ENCODE results near the gene NEGR1. TPM values are rescaled to one million over a fixed set of nuclear protein-coding genes. Genes with fewer than 3 reads are reported as not detected.

Gene NEGR1
- total and polyA plus RNA-seq, 2 experiments from 2014 or later, result 1.0 to 2.8 TPM

DNA sequence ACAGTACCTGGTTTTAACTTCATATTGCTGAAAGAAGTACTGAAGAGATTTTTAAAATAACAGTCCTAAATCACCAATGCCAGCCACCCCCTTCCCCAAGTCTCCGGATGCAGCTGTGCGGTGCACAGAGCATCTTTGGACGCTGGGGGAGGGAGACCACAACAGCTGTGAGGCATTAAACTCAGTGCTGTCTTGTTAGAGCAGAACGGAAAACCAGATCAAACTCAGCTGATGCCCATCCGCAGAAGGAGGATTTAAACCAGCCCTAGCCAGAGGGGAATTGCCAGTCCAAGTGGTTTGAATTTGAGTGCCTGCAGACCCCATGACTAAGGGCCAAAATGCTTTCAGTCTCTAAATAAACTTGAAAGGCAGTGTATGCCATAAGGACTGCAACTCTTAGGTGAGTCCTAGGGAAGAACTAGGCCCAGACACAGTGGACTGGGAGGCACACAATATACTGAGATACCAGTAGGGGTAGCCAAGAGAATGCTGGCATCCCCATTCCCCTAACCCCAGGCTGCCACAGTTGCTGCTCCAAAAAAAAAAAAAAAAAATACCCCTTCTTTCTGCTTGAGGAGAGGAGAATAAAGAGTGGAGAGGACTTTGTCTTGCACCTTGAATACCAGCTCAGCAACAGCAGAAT is 576.2 kb downstream of the NEGR1 start:
- Histone ChIP-seq H3K36me3 (replicated peaks; ENCODE audit: insufficient read depth, low read depth) (no peaks in the 10 kb centered on the region), H3K27me3 (no peaks in the 10 kb centered on the region), H3K9me2 (replicated peaks; ENCODE audit: insufficient read depth) (no peaks in the 10 kb centered on the region), H3K27ac (no peak overlapping the region), H4K20me1 (ENCODE audit: insufficient read depth, poor library complexity, severe bottlenecking) (no peaks in the 10 kb centered on the region), H3K4me2 (no peak overlapping the region), H3K9me3 (ENCODE audit: low read depth) (peaks cover 7% of the 10 kb centered on the region), H3K79me2 (no peaks in the 10 kb centered on the region), H3K4me1 (ENCODE audit: insufficient read depth) (no peaks in the 10 kb centered on the region), H2AFZ (no peak overlapping the region), H3K4me3 (no peak overlapping the region)
- TF ChIP-seq, protein P1, sequence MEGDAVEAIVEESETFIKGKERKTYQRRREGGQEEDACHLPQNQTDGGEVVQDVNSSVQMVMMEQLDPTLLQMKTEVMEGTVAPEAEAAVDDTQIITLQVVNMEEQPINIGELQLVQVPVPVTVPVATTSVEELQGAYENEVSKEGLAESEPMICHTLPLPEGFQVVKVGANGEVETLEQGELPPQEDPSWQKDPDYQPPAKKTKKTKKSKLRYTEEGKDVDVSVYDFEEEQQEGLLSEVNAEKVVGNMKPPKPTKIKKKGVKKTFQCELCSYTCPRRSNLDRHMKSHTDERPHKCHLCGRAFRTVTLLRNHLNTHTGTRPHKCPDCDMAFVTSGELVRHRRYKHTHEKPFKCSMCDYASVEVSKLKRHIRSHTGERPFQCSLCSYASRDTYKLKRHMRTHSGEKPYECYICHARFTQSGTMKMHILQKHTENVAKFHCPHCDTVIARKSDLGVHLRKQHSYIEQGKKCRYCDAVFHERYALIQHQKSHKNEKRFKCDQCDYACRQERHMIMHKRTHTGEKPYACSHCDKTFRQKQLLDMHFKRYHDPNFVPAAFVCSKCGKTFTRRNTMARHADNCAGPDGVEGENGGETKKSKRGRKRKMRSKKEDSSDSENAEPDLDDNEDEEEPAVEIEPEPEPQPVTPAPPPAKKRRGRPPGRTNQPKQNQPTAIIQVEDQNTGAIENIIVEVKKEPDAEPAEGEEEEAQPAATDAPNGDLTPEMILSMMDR (IDR thresholded peaks at IDR 0.05; ENCODE audit: poor library complexity), result no peak
- TF ChIP-seq EZH2phosphoT487 (IDR thresholded peaks at IDR 0.05; ENCODE audit: low read depth, severe bottlenecking, unreplicated experiment) (no peak), EZH2 (IDR thresholded peaks at IDR 0.05; ENCODE audit: borderline replicate concordance) (no peak)
- peak; percentile 4 for DNase-seq (ENCODE audit: low spot score)
- 68% methylated on average over 5 of the region's 5 CpGs for WGBS (ENCODE audit: low lambda C conversion rate, missing lambda C conversion rate)

DNA sequence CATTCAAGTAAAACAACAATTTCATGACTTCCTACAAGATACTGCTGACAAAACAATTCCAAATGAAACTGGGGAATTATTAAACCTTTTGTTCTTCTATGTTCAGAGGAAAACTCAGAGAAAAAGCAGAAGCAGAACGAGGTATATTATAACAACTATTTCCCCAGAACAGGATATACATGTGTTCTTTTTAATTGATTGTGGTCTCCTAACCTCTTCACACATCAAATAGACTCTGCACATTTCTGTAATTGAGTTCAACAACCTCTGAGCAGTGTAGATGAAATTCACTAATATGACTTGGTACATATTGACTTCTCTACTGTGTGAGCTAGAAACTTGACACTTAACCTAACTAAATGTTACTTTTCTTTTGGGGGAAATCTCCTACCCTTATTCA is 584.2 kb downstream of the NEGR1 start:
- H3K27me3 ChIP-seq, result no peaks in the 10 kb centered on the region
- WGBS (ENCODE audit: low lambda C conversion rate, missing lambda C conversion rate), result 90% methylated on average over 1 of the region's 1 CpG
- H3K9me2 ChIP-seq (replicated peaks; ENCODE audit: insufficient read depth), result no peaks in the 10 kb centered on the region
- no peaks in the 10 kb centered on the region for H3K79me2 ChIP-seq
- no peak for DNase-seq (ENCODE audit: low spot score)
- H4K20me1 ChIP-seq (ENCODE audit: insufficient read depth, poor library complexity, severe bottlenecking), result no peaks in the 10 kb centered on the region
- H3K4me3 ChIP-seq, result no peak overlapping the region
- H3K27ac ChIP-seq, result no peak overlapping the region
- peaks cover under 1% of the 10 kb centered on the region for H3K9me3 ChIP-seq (ENCODE audit: low read depth)
- TF ChIP-seq EZH2 (IDR thresholded peaks at IDR 0.05; ENCODE audit: borderline replicate concordance), result no peak
- no peak for TF ChIP-seq EZH2phosphoT487 (IDR thresholded peaks at IDR 0.05; ENCODE audit: low read depth, severe bottlenecking, unreplicated experiment)
- TF ChIP-seq, protein P1 (IDR thresholded peaks at IDR 0.05; ENCODE audit: poor library complexity), result no peak
- no peaks in the 10 kb centered on the region for H3K36me3 ChIP-seq (replicated peaks; ENCODE audit: insufficient read depth, low read depth)
- H2AFZ ChIP-seq, result no peak overlapping the region
- no peaks in the 10 kb centered on the region for H3K4me1 ChIP-seq (ENCODE audit: insufficient read depth)
- no peak overlapping the region for H3K4me2 ChIP-seq

DNA sequence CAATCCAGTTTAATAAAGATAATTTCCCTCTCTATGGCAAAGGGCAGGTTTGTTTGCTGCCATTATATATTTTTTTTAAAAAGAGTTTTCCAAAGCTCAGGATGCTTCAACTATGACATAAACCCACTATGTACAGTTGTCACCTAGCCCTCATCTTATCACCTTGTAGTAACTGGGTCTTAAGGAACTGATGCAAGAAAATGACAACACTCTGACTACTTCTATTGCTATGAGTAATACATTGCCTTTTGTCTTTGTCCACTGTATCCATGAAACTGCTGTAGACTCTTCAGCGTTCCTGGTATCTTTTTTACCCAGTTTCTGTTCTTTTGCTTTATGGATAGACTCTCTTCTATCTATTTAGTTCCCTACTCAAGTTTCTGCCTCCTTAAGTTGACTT is 586.5 kb downstream of the NEGR1 start:
- Histone ChIP-seq H3K4me1 (ENCODE audit: insufficient read depth) (no peaks in the 10 kb centered on the region), H3K4me2 (no peak overlapping the region), H3K27ac (no peak overlapping the region), H3K9me2 (replicated peaks; ENCODE audit: insufficient read depth) (no peaks in the 10 kb centered on the region), H3K79me2 (no peaks in the 10 kb centered on the region), H3K9me3 (ENCODE audit: low read depth) (no peaks in the 10 kb centered on the region), H3K27me3 (no peaks in the 10 kb centered on the region), H4K20me1 (ENCODE audit: insufficient read depth, poor library complexity, severe bottlenecking) (no peaks in the 10 kb centered on the region), H2AFZ (no peak overlapping the region), H3K36me3 (replicated peaks; ENCODE audit: insufficient read depth, low read depth) (no peaks in the 10 kb centered on the region), H3K4me3 (no peak overlapping the region)
- no peak for DNase-seq (ENCODE audit: low spot score)
- 75% methylated on average over 1 of the region's 1 CpG for WGBS (ENCODE audit: low lambda C conversion rate, missing lambda C conversion rate)
- TF ChIP-seq EZH2phosphoT487 (IDR thresholded peaks at IDR 0.05; ENCODE audit: low read depth, severe bottlenecking, unreplicated experiment) (no peak), EZH2 (IDR thresholded peaks at IDR 0.05; ENCODE audit: borderline replicate concordance) (no peak)
- TF ChIP-seq, protein P1 (IDR thresholded peaks at IDR 0.05; ENCODE audit: poor library complexity), result no peak

All from hepatocyte (in vitro differentiated cells).